HG03469 (cell line): ENCODE results near the gene LYSMD2.

Experiments used
- ATAC-seq: cut with Tn5 transposase; IDR thresholded peaks from one replicate; pipeline ENCODE4 v1.9.1; 2021; ENCODE audit warnings: mild to moderate bottlenecking, moderate library complexity, moderate number of reproducible peaks; ENCODE audit not compliant: unreplicated experiment

Gene LYSMD2

GRCh38 chr15:51721199-51721960, 16.1 kb downstream of the LYSMD2 start:
- no peak for ATAC-seq

- no peak for ATAC-seq
These were observed 17.1 kb downstream of the LYSMD2 start for GRCh38 chr15:51720201-51720995.

- no peak for ATAC-seq
These were observed 18.7 kb downstream of the LYSMD2 start for GRCh38 chr15:51718746-51719145.

- no peak for ATAC-seq
These were observed 19.2 kb downstream of the LYSMD2 start for GRCh38 chr15:51718219-51718618.

- no peak for ATAC-seq
These were observed 22.5 kb downstream of the LYSMD2 start for GRCh38 chr15:51714911-51715310.

GRCh38 chr15:51714162-51714561, 23.3 kb downstream of the LYSMD2 start:
- ATAC-seq: no peak

- no peak for ATAC-seq
These were observed 28.4 kb downstream of the LYSMD2 start for GRCh38 chr15:51709031-51709430.

- ATAC-seq: no peak
These were observed 29.4 kb downstream of the LYSMD2 start for GRCh38 chr15:51708013-51708412.

- ATAC-seq: no peak
These were observed 30.4 kb downstream of the LYSMD2 start for GRCh38 chr15:51706926-51707608.

GRCh38 chr15:51706291-51706690, 31.2 kb downstream of the LYSMD2 start:
- ATAC-seq: no peak

- ATAC-seq: no peak
These were observed 34.7 kb downstream of the LYSMD2 start for GRCh38 chr15:51702710-51703109.

- ATAC-seq: no peak
These were observed 38.1 kb downstream of the LYSMD2 start for GRCh38 chr15:51699373-51699772.

- no peak for ATAC-seq
These were observed 40.3 kb downstream of the LYSMD2 start for GRCh38 chr15:51697163-51697562.

- ATAC-seq: no peak
These were observed 40.9 kb downstream of the LYSMD2 start for GRCh38 chr15:51696566-51696965.

- ATAC-seq: no peak
These were observed 45.3 kb downstream of the LYSMD2 start for GRCh38 chr15:51692154-51692553.

- no peak for ATAC-seq
These were observed 48.6 kb downstream of the LYSMD2 start for GRCh38 chr15:51688863-51689262.

GRCh38 chr15:51687565-51687964, 49.9 kb downstream of the LYSMD2 start:
- ATAC-seq: no peak

- no peak for ATAC-seq
These were observed 56.0 kb downstream of the LYSMD2 start, which contains the start of gene SCG3 for GRCh38 chr15:51681303-51681963. Gene SCG3, plus strand, starts transcription at chr15:51681503. Its CDS starts 253 bp downstream, at chr15:51681756.

- no peak for ATAC-seq
These were observed 57.1 kb downstream of the LYSMD2 start for GRCh38 chr15:51680321-51680720.

GRCh38 chr15:51678096-51678495, 59.4 kb downstream of the LYSMD2 start:
- no peak for ATAC-seq

- no peak for ATAC-seq
These were observed 60.0 kb downstream of the LYSMD2 start for GRCh38 chr15:51677452-51677851.
